GM12873 (cell line): ENCODE data around the gene LBX2.

ENCODE experiments used
- TF ChIP-seq, protein P1 (sequence below): IDR thresholded peaks from 2 replicates; pipeline ENCODE4 v1.5.1; 2012; ENCODE audit warnings: low read depth, mild to moderate bottlenecking, moderate library complexity, low read length, control low read depth; ENCODE audit not compliant: insufficient read depth; ENCODE audit errors: missing control alignments

Gene LBX2

DNA sequence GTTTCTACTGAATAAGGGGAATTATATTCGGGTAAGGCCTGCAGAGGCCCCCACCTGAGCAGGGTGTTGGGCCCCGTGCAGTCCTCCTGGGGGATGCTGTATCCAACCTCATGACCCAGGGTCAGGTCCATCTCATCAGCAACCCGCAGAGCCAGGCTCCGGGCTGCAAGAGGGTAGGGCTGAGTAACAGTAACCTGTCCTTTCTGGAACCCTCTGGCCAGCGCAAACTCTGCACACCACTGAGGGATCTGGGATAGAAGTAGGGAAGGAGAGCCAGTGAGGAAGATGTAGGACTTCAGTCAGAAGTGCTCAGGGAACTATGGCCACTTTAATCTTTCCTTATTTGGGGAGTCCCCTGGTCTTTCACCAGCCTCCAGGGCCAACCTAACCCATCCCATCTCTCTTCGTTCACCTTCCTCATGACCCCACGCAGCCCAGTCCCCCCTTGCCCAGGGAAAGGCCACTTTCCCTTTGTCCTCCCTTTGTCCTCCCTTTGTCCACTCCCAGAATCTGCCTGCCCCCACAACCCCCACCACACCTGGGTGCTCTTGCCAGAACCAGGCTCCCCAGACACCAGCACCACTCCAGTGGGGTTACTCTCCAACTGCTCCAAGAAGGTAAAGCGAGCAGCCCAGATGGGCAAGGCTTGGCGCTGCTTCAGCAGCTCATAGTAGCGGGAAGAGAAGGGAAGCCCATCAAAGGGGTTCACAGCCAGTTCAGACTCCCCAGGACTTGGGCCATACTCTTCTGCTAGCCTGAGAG is 25.7 kb upstream of the LBX2 start:
- TF ChIP-seq, protein P1, sequence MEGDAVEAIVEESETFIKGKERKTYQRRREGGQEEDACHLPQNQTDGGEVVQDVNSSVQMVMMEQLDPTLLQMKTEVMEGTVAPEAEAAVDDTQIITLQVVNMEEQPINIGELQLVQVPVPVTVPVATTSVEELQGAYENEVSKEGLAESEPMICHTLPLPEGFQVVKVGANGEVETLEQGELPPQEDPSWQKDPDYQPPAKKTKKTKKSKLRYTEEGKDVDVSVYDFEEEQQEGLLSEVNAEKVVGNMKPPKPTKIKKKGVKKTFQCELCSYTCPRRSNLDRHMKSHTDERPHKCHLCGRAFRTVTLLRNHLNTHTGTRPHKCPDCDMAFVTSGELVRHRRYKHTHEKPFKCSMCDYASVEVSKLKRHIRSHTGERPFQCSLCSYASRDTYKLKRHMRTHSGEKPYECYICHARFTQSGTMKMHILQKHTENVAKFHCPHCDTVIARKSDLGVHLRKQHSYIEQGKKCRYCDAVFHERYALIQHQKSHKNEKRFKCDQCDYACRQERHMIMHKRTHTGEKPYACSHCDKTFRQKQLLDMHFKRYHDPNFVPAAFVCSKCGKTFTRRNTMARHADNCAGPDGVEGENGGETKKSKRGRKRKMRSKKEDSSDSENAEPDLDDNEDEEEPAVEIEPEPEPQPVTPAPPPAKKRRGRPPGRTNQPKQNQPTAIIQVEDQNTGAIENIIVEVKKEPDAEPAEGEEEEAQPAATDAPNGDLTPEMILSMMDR, result no peak

DNA sequence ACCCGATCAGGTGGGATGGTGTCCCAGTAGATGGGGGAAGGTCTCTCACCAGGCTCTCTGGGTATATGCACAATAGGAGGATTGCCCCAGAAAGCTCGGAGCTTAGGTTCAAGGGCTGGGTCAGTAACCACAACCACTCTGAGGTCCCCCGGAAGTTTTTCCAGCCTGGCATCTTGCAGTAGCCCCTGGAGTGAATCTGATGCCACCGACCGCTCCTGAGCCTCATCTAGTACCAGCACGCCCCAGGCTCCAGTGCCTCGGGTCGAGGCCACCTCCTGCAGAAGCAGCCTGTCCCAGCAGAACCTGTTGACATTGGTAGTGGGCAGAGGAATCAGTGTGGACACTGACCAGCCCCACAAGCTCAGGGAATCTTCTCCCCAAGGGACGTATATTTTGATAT is 24.6 kb upstream of the LBX2 start:
- TF ChIP-seq, protein P1, result no peak

DNA sequence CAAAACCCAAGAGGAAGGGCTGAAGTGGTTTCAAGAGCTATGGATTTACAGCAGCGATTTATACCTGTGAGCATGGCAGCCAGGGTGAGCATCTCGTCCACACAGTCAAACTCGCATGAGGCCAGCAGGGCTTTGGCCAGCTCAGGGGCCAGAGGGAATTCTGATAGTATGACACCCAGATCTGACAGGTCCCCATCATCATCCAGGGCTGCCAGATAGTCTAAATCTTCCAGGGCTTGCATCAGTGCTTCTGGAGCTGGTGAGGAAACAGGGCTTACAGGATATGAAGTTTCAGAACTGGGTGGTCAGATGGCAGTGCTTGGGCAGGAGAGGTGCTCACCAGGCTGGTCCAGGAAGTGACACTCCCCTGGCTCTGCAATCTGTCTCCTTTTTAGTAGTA is 23.1 kb upstream of the LBX2 start:
- TF ChIP-seq, protein P1, result no peak

DNA sequence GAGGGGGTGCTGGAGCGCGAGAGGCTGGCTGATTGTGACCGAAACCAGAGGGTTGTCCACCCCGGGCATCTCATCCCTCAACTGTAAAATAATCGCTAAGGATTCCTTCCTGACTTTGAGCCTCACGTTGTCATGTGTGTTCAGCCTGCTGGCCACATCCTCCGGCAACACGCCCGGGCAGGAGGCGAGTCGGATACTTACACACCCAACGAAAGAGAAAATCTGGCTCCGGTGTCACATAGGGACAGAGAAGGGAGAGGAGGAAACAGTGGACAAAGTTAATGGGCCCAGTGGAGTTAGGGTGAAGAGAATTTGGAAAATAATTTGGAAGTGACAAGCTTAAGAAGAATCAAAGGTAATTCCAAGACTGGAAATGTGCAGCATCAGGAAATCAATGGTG is 17.2 kb upstream of the LBX2 start:
- TF ChIP-seq, protein P1, result no peak

DNA sequence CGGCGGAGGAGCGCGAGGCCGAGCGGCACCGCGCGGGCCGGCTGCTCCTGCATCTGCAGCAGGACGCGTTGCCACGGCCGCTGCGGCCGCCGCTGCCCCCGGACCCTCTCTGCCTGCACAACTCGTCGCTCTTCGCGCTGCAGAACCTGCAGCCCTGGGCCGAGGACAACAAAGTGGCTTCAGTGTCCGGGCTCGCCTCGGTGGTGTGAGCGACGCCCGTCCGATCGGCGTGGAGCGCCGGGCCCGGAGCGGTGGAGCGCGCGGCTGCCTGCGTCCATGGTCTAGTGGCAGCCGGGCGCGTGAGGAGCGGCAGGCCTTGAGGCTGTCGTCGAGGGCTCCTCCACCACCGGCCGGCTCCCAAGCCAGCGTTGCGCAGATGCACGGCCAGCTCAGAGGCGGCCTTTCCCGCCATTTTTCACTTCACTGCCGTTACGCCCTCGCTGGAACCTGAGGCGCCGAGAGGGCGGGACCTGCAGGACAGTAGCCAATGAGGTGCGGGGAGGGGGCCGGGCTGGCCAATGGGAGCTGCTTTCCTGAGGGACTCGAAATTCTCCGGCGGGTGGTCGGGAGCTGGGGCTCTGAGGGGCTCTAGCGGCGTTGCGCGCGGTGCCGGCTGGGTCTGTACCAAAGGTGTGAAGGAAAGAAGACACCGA is 16.7 kb upstream of the LBX2 start:
- TF ChIP-seq, protein P1, result no peak

DNA sequence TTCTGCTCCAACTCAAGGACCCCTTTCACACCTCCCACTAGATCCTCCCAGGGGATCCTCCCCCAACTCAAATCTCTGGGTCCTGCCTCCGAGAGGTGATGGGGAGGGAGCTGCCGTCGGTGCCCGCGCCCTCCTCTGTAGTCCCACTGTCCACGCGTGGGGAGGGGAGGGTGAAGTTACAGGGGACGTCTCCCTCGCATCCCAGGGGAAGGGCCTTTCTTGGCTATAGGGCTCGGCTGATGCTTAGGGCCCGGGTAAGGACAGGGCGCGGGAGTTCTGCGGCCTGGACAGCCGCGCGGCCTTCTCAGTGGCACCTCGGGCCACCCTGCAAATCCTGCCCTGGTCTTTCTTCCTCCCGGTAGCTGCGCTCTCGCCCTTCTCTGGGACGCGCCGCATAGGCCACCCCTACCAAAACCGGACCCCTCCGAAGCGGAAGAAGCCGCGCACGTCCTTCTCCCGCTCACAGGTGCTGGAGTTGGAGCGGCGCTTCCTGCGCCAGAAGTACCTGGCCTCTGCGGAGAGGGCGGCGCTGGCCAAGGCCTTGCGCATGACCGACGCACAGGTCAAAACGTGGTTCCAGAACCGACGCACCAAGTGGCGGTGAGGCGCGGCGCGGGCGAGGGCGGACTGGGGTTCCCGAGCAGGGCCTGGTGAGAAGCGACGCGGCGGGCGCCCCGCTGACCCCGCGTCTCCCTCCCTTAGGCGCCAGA is 16.0 kb upstream of the LBX2 start:
- TF ChIP-seq, protein P1, result no peak
